A549 (cell line): ENCODE results near the gene TYW5. TPM values are rescaled to one million over a fixed set of nuclear protein-coding genes. Genes with fewer than 3 reads are reported as not detected.

Experiments
- ATAC-seq, 2 experiments: fragments of 200-7000 bp in 1 of 2; fragments of >200 bp in 1 of 2; cut with Nextera tagmentation in 1 of 2; cut with Tn5 transposase in 1 of 2; 3 replicates each; pipeline versions ENCODE4 v1.8.0 to v1.9.1; 2018 to 2020; ENCODE audit warnings: mild to moderate bottlenecking in 1 of 2, moderate library complexity in 1 of 2
- CTCF ChIA-PET: fragments of 300-600 bp; sonication (Branson Sonifier 250); formaldehyde crosslinking; extraction: SDS; loops from one replicate; lab custom pipeline; 2021; ENCODE audit warnings: antibody characterized with exemption, inconsistent platforms; lab: Yijun Ruan, JAX
- POLR2A ChIA-PET: fragments of 350-600 bp; formaldehyde crosslinking; extraction: SDS; loops from one replicate; lab custom pipeline; 2021; ENCODE audit warnings: antibody characterized with exemption, inconsistent platforms; lab: Yijun Ruan, JAX
- DNase-seq, 2 experiments: peaks; one replicate each; pipeline versions ENCODE4 v3.0.0 to v3.0.0-alpha.2; 2011 to 2016; ENCODE audit warnings: low read depth in 1 of 2, low spot score in 1 of 2
- FAIRE-seq: peaks from 2 replicates; lab custom pipeline; 2011; peaks lifted over from hg19 to GRCh38; lab: Jason Lieb, UNC
- H3K27ac ChIP-seq, 2 experiments: fragments of >200 bp; sonication (Bioruptor Twin); formaldehyde crosslinking; 3 replicates each; pipeline ENCODE4 v1.5.1; 2016 to 2017
- H3K4me1 ChIP-seq: fragments of >200 bp; sonication (Bioruptor Twin); formaldehyde crosslinking; 3 replicates; pipeline ENCODE4 v1.6.1; 2016
- H3K4me2 ChIP-seq: fragments of >200 bp; sonication (Bioruptor Twin); formaldehyde crosslinking; 3 replicates; pipeline ENCODE4 v1.6.1; 2016
- H3K4me3 ChIP-seq: fragments of >200 bp; sonication (Bioruptor Twin); formaldehyde crosslinking; 3 replicates; pipeline ENCODE4 v1.5.1; 2016
- H3K9me3 ChIP-seq: fragments of >200 bp; sonication (Bioruptor Twin); formaldehyde crosslinking; 3 replicates; pipeline ENCODE4 v1.6.1; 2016
- ATOH8 ChIP-seq: fragments of 250-450 bp; sonication (Bioruptor Pico); IDR thresholded peaks from 2 replicates; pipeline ENCODE4 v1.5.0; 2020; ENCODE audit warnings: low read depth, mild to moderate bottlenecking, moderate library complexity
- BCL3 ChIP-seq: fragments of >200 bp; sonication (Bioruptor Twin); formaldehyde crosslinking; IDR thresholded peaks from 3 replicates; pipeline ENCODE4 v1.6.1; 2016
- CBX2 ChIP-seq: fragments of 200-600 bp; sonication (generic); IDR thresholded peaks from 2 replicates; pipeline ENCODE4 v1.6.1; 2016; ENCODE audit warnings: low read depth, mild to moderate bottlenecking, borderline replicate concordance
- CEBPB ChIP-seq, 2 experiments: fragments of >200 bp in 1 of 2; sonication (Bioruptor Twin) in 1 of 2; formaldehyde crosslinking in 1 of 2; IDR thresholded peaks; 2 replicates each; pipeline ENCODE4 v1.6.1; 2012 to 2016
- E2F6 ChIP-seq: IDR thresholded peaks from 2 replicates; pipeline ENCODE4 v1.6.1; 2012; ENCODE audit warnings: low read depth, borderline replicate concordance
- EHF ChIP-seq: fragments of 250-450 bp; sonication (Bioruptor Pico); IDR thresholded peaks from 2 replicates; pipeline ENCODE4 v1.5.0; 2020; ENCODE audit warnings: mild to moderate bottlenecking
- ELK1 ChIP-seq: fragments of 150-350 bp; IDR thresholded peaks from 2 replicates; pipeline ENCODE4 v1.6.1; 2014; ENCODE audit warnings: low read depth, mild to moderate bottlenecking, low read length
- FOXS1 ChIP-seq: fragments of 250-450 bp; sonication (Bioruptor Pico); IDR thresholded peaks from 2 replicates; pipeline ENCODE4 v1.5.0; 2020; ENCODE audit warnings: mild to moderate bottlenecking, moderate library complexity
- HES2 ChIP-seq: fragments of >200 bp; sonication (Bioruptor Twin); formaldehyde crosslinking; IDR thresholded peaks from 2 replicates; pipeline ENCODE4 v1.6.1; 2016
- HOXB5 ChIP-seq: fragments of 250-450 bp; sonication (Bioruptor Pico); IDR thresholded peaks from 2 replicates; pipeline ENCODE4 v1.5.0; 2020; ENCODE audit warnings: mild to moderate bottlenecking, moderate library complexity
- JUNB ChIP-seq: fragments of >200 bp; sonication (Bioruptor Twin); formaldehyde crosslinking; IDR thresholded peaks from 2 replicates; pipeline ENCODE4 v1.6.1; 2016
- KDM5A ChIP-seq: fragments of 200-600 bp; sonication (generic); IDR thresholded peaks from 2 replicates; pipeline ENCODE4 v1.6.1; 2016; ENCODE audit warnings: antibody characterized with exemption, mild to moderate bottlenecking
- MAFK ChIP-seq: fragments of 450-650 bp; IDR thresholded peaks from 2 replicates; pipeline ENCODE4 v1.6.1; 2014; ENCODE audit not compliant: partially characterized antibody
- MAZ ChIP-seq: fragments of 150-350 bp; IDR thresholded peaks from 2 replicates; pipeline ENCODE4 v1.6.1; 2014; ENCODE audit warnings: antibody characterized with exemption, low read depth, low read length, borderline replicate concordance
- MYC ChIP-seq: IDR thresholded peaks from 2 replicates; pipeline ENCODE4 v1.6.1; 2012; ENCODE audit warnings: mild to moderate bottlenecking, inconsistent platforms, low read length, improper control_type of control experiment, borderline replicate concordance
- NPAS2 ChIP-seq: fragments of 250-450 bp; sonication (Bioruptor Pico); IDR thresholded peaks from 2 replicates; pipeline ENCODE4 v1.8.0; 2022; ENCODE audit warnings: mild to moderate bottlenecking, moderate library complexity, borderline replicate concordance
- RFX5 ChIP-seq: fragments of 450-650 bp; IDR thresholded peaks from 2 replicates; pipeline ENCODE4 v1.7.1; 2014; ENCODE audit warnings: antibody characterized with exemption, mild to moderate bottlenecking, moderate library complexity
- TFCP2L1 ChIP-seq: fragments of 250-450 bp; sonication (Bioruptor Pico); IDR thresholded peaks from 2 replicates; pipeline ENCODE4 v1.5.0; 2021; ENCODE audit warnings: mild to moderate bottlenecking
- ZC3H11A ChIP-seq: fragments of 450-650 bp; IDR thresholded peaks from 2 replicates; pipeline ENCODE4 v1.6.1; 2014; ENCODE audit warnings: antibody characterized with exemption, mild to moderate bottlenecking
- WGBS: methylation state at CpG from one replicate; pipeline ENCODE4 v1.1.6; 2017; ENCODE audit errors: missing lambda C conversion rate; 5-methylcytosine and 5-hydroxymethylcytosine counted together
- polyA plus RNA-seq, 4 experiments: library from polyadenylated mRNA; depleted of rRNA in 3 of 4; stranded (reverse); fragments of >200 nt; fragmentation: RNase III in 1 of 4; extraction: RNeasy Plus Mini Kit Qiagen cat#74134 plus additional on column Dnase treatment in 1 of 4; gene quantifications; 2 replicates in 3 of 4; 3 replicates in 1 of 4; pipeline ENCODE4 v1.2.3, GENCODE V29; 2011 to 2017

TYW5 gene
- polyA plus RNA-seq, 2 of the 4 experiments (the other 2 are of a cell fraction): 7.8 to 15.2 TPM

- ATAC-seq: no peak
- no peak overlapping the region for H3K4me3 ChIP-seq
- no peak overlapping the region for H3K27ac ChIP-seq
- no peak for FAIRE-seq
- no peak for TF ChIP-seq HES2
- no peak for TF ChIP-seq CEBPB (IDR thresholded peaks at IDR 0.05)
- TF ChIP-seq RFX5: no peak
- no peak for TF ChIP-seq BCL3
- TF ChIP-seq ELK1: no peak
- no peak for TF ChIP-seq E2F6
- no peak for TF ChIP-seq MAFK
- no peak for TF ChIP-seq MYC
- no peak for TF ChIP-seq MAZ
- no peak for TF ChIP-seq ZC3H11A
- TF ChIP-seq, all 56 proteins: peak for 0
- Histone ChIP-seq H3K4me1 (no peaks in the 10 kb centered on the region), H3K9me3 (no peaks in the 10 kb centered on the region), H3K4me2 (no peak overlapping the region)
- ChIA-PET CTCF (no interaction called here), POLR2A (no interaction called here)
- no peak for DNase-seq
- WGBS: 92% methylated on average over 2 of the region's 2 CpGs
Measured at GRCh38 chr2:199991691-199992090, 36.4 kb upstream of the TYW5 start.

- no peak for TF ChIP-seq FOXS1 (CRISPR knock-in tag)
- no peak for TF ChIP-seq NPAS2 (CRISPR knock-in tag)
- TF ChIP-seq EHF (CRISPR knock-in tag): no peak
- TF ChIP-seq JUNB: no peak
- no peak for TF ChIP-seq KDM5A
- TF ChIP-seq ATOH8: no peak
- POLR2A ChIA-PET: no interaction called here
- Histone ChIP-seq H3K9me3 (no peaks in the 10 kb centered on the region), H3K4me1 (no peaks in the 10 kb centered on the region), H3K4me3 (no peak overlapping the region), H3K27ac (no peak overlapping the region), H3K4me2 (no peak overlapping the region)
- ATAC-seq (no peak), FAIRE-seq (no peak), DNase-seq (no peak)
- whole genome bisulfite sequencing: 81% methylated on average over 5 of the region's 5 CpGs
- CTCF ChIA-PET: interaction anchor here (1.0 kb wide), 2 partner anchors 10 to 491 kb away, joined by 3 to 6 read pairs; no protein-coding TSS in a partner anchor
Measured at GRCh38 chr2:199989822-199990221, 34.5 kb upstream of the TYW5 start.

GRCh38 chr2:199988151-199988550 lies 32.9 kb upstream of the TYW5 start:
- Histone ChIP-seq H3K9me3 (no peaks in the 10 kb centered on the region), H3K4me2 (no peak overlapping the region), H3K4me3 (no peak overlapping the region), H3K4me1 (no peaks in the 10 kb centered on the region), H3K27ac (no peak overlapping the region)
- ATAC-seq (no peak), FAIRE-seq (no peak), DNase-seq (no peak)
- POLR2A ChIA-PET: no interaction called here
- WGBS: 87% methylated on average over 7 of the region's 7 CpGs
- CTCF ChIA-PET: interaction anchor here (0.8 to 1.5 kb wide), 3 partner anchors 15 to 493 kb away, joined by 3 to 5 read pairs (median 4); no protein-coding TSS in a partner anchor
- TF ChIP-seq TFCP2L1 (CRISPR knock-in tag) (no peak), NPAS2 (CRISPR knock-in tag) (no peak), HES2 (no peak), CBX2 (no peak), HOXB5 (no peak), RFX5 (no peak)
